ENCODE results near the gene HTR1B. TPM values are rescaled to one million over a fixed set of nuclear protein-coding genes. Genes with fewer than 3 reads are reported as not detected.

Gene HTR1B
- total RNA-seq, 1 donor from 2014 or later = 12.0 TPM

DNA sequence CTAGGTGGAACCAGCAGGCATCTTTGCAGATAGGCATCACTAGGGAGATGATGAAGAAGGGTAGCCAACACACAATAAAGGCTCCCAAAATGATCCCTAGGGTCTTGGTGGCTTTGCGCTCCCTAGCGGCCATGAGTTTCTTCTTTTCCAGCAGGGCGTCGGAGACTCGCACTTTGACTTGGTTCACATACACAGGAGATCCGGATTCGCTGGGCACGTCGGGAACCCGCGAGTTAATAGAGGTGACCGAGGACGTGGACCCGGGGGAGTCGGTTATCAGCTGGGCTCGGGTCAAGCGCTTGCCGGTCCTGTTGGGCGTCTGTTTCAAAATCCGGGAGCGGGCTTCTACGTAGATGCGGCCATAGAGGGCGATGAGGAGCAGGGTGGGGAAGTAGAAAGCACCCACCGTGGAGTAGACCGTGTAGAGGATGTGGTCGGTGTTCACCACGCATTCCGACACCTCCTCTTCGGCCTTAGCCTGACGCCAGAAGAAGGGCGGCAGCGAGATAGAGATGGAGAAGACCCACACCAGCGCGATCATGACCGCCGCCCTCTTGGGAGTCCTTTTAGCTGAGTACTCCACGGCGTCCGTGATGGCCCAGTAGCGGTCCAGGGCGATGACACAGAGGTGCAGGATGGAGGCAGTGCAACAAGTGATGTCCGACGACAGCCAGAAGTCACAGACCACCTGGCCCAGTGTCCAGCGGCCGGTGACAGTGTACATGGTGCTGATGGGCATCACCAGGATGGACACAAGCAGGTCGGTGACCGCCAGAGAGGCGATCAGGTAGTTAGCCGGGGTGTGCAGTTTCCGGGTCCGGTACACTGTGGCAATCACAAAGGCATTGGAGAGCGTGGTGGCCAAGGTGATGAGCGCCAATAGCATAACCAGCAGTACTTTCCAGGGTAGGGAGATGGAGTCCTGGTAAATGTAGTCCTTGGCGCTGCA lies 658 bp downstream of the HTR1B start:
- H3K27me3 ChIP-seq = no peaks in the 10 kb centered on the region
- H3K36me3 ChIP-seq = no peaks in the 10 kb centered on the region
- H3K9me3 ChIP-seq = no peaks in the 10 kb centered on the region
- intact Hi-C loops (cut with DNase I) = loop anchor here (5.0 to 10.0 kb wide), 4 partner anchors 448 to 1530 kb away; no protein-coding TSS in a partner anchor
- H3K4me3 ChIP-seq = peak overlapping the region; percentile 58 to 90
- peaks cover 0 to 10% of the 10 kb centered on the region in 2 donors for H3K4me1 ChIP-seq
- TF ChIP-seq, protein P1, sequence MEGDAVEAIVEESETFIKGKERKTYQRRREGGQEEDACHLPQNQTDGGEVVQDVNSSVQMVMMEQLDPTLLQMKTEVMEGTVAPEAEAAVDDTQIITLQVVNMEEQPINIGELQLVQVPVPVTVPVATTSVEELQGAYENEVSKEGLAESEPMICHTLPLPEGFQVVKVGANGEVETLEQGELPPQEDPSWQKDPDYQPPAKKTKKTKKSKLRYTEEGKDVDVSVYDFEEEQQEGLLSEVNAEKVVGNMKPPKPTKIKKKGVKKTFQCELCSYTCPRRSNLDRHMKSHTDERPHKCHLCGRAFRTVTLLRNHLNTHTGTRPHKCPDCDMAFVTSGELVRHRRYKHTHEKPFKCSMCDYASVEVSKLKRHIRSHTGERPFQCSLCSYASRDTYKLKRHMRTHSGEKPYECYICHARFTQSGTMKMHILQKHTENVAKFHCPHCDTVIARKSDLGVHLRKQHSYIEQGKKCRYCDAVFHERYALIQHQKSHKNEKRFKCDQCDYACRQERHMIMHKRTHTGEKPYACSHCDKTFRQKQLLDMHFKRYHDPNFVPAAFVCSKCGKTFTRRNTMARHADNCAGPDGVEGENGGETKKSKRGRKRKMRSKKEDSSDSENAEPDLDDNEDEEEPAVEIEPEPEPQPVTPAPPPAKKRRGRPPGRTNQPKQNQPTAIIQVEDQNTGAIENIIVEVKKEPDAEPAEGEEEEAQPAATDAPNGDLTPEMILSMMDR (IDR thresholded peaks at IDR 0.05) = peak; percentile 15 to 61 (median 31)
- H3K27ac ChIP-seq = peak overlapping the region; percentile 79 to 92
- DNase-seq (ENCODE audit: low spot score in 2 of 2) = peak in 1 of 2 donors; percentile 73

DNA sequence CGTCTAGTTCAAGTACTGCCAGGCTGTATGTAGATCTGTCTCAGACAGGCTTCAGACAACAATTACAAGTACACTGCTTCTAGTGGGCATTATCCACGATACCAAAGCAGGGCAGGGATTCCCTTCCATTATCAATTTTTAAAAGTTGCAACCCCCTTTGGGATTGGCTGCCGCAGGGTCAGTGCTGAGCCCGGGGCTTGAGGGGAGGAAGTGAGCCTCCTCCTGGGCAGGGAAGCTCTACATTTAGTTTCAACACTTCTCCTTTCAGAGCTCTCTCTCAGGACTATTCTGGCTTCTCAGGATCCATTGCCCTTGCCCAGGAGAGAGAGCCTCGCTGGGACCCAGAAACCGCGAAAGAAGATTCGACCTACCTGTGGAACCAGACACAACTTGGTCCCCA lies 1.5 kb downstream of the HTR1B start:
- TF ChIP-seq, protein P1 (IDR thresholded peaks at IDR 0.05) = no peak
- DNase-seq (ENCODE audit: low spot score in 2 of 2) = no peak
- no peaks in the 10 kb centered on the region for H3K9me3 ChIP-seq
- no peaks in the 10 kb centered on the region for H3K27me3 ChIP-seq
- peak overlapping the region; percentile 79 to 92 for H3K27ac ChIP-seq
- H3K36me3 ChIP-seq = no peaks in the 10 kb centered on the region
- H3K4me3 ChIP-seq = peak overlapping the region; percentile 58 to 90
- peaks cover 0 to 6% of the 10 kb centered on the region in 2 donors for H3K4me1 ChIP-seq
- intact Hi-C loops (cut with DNase I) = loop anchor here (5.0 to 10.0 kb wide), 4 partner anchors 447 to 1529 kb away; no protein-coding TSS in a partner anchor

- Histone ChIP-seq H3K9me3 (no peaks in the 10 kb centered on the region), H3K27ac (peak overlapping the region; percentile 63 to 68), H3K4me1 (peaks cover 2 to 8% of the 10 kb centered on the region in 2 donors), H3K4me3 (no peak overlapping the region), H3K27me3 (no peaks in the 10 kb centered on the region), H3K36me3 (no peaks in the 10 kb centered on the region)
- TF ChIP-seq, protein P1 (IDR thresholded peaks at IDR 0.05) = no peak
- no peak for DNase-seq (ENCODE audit: low spot score in 2 of 2)
- intact Hi-C loops (cut with DNase I) = loop anchor here (5.0 to 10.0 kb wide), 2 partner anchors 91 to 164 kb away; no protein-coding TSS in a partner anchor
Observed at GRCh38 chr6:77458421-77458820, 4.9 kb downstream of the HTR1B start.

- no peaks in the 10 kb centered on the region for H3K36me3 ChIP-seq
- intact Hi-C loops (cut with DNase I) = loop anchor here (2.0 to 10.0 kb wide), 4 partner anchors 55 to 163 kb away; no protein-coding TSS in a partner anchor
- peak overlapping the region in 1 of 2 donors; percentile 27 for H3K4me3 ChIP-seq
- peaks cover 2 to 8% of the 10 kb centered on the region in 2 donors for H3K4me1 ChIP-seq
- DNase-seq (ENCODE audit: low spot score in 2 of 2) = peak in 1 of 2 donors; percentile 92
- TF ChIP-seq, protein P1 (IDR thresholded peaks at IDR 0.05) = peak; percentile 58 to 79 (median 67)
- no peaks in the 10 kb centered on the region for H3K9me3 ChIP-seq
- peak overlapping the region; percentile 63 to 68 for H3K27ac ChIP-seq
- no peaks in the 10 kb centered on the region for H3K27me3 ChIP-seq
Observed at GRCh38 chr6:77457720-77458349, 5.5 kb downstream of the HTR1B start.

- Histone ChIP-seq H3K27me3 (no peaks in the 10 kb centered on the region), H3K4me1 (peaks cover 2 to 8% of the 10 kb centered on the region in 2 donors), H3K27ac (peak overlapping the region; percentile 63 to 68), H3K4me3 (peak overlapping the region in 1 of 2 donors; percentile 43), H3K36me3 (no peaks in the 10 kb centered on the region), H3K9me3 (no peaks in the 10 kb centered on the region)
- DNase-seq (ENCODE audit: low spot score in 2 of 2) = peak in 1 of 2 donors; percentile 89
- TF ChIP-seq, protein P1 (IDR thresholded peaks at IDR 0.05) = no peak
- intact Hi-C loops (cut with DNase I) = loop anchor here (2.0 to 10.0 kb wide), 4 partner anchors 54 to 162 kb away; no protein-coding TSS in a partner anchor
Observed at GRCh38 chr6:77456531-77457248, 6.6 kb downstream of the HTR1B start.

Measured in ascending aorta (tissue), 2 donors.